NCI-H2107 treated with DMSO at 0.1 percent for 48 hours (cell line): ENCODE data around the gene ACTR1B.
"Not testable (repeated sequence)": the region's sequence is repeated elsewhere in the genome, so short reads cannot be mapped to it uniquely, and the experiment has no call there.

Experiments
- DNase-seq: peaks from one replicate; lab custom pipeline; 2025; ENCODE audit not compliant: unreplicated experiment; lab: John Stamatoyannopoulos, UW

ACTR1B gene

DNA sequence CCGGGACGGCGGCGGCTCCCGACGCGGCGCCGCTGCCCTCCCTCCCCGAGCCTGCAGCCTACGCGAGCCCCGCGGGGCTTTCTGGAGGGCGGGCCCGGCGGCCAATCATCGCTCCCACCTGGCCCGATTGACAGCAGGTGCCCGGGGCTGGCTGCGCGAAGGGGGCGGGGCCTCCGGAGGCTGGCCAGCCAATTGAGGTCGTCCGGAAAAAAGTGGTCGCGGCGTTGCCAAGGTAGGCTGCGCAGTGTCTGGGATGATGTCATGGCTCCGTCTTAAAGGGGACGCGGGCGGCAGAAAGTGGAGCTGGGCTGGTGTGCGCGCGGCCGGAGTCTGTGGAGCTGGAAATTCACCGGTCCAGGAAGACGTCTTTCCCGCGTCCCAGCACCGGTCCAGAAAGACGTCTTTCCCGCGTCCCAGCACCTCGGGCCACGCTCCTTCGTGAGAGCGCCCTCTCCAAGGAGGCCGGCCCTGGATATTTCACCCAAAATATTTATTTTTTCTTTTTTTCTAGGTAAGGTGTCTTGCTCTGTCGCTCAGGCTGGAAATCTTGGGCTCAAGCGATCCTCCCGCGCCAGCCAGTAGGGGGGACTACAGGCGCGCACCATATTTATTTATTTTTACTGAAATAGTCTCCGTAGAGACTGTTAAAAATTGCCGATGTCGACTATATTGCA lies at the start of gene ACTR1B:
TSS of gene ACTR1B (minus strand) at position 83 of the 674 bp plus-strand sequence. CDS start 154 bp downstream, outside the sequence.
- DNase-seq: peak; percentile 97

DNA sequence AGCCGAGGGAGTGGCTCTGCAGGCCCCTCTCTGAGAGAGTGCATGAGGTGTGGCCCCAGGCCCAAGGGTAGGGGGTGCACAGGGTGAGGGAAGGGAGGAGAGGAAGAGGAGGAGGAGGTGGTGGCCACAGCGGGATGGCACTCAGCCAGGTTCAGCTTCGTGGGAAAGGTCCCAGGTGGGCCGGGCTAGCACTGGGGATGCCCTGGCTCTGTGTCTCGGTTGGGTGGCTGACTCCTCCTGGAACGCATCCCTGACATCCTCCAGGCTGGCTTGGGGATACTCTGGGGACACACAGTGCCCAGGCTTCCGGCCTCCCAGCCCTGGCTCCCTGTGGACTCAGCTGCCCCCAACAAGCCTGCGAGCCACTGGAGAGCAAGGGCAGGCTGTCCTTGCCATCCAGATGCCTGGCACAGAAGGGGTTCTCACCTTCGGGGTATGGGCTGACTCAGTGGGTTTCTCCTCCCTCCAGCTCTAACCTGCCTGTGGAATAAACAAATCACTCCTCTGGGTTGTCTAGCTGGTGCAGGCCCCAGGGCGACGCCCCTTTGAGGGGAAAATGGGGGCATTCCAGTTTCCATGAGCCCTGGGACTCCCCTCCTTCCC lies 49.0 kb upstream of the ACTR1B start:
- no peak for DNase-seq

DNA sequence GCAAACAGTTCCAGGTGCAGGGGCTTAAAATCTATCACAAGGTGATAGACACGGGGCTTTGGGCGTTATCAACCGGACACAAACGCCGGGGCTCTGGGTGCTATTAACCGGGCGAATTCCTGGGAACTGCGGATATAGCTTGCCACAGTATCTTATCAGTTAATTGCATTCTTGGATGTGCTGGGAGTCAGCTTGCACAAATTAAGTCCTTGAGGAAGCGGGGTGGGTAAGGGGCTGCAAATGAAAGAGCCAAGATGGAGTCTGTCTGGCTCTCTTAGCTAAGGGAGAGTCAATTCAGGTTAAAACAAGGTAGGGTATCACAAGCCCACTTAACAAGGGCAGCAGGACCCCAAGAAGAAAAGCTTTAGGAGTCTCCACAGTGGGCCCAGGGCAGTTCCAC lies 48.3 kb upstream of the ACTR1B start:
- not testable (repeated sequence) for DNase-seq

DNA sequence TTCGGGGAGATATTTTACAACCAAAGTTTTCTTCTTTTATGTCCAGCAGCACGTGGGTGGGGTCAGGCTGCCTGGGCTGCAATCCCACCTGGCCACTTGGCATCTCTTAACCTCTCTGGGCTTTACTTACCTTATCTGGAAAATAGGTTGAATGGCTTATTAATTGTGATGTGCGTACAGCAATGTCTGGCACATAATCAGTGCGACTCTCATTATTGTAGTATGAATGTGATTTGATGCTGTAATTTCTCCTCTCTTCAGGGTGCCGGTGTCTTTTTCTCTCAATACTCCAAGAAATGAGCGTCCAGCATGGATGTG lies 47.5 kb upstream of the ACTR1B start:
- DNase-seq: no peak

DNA sequence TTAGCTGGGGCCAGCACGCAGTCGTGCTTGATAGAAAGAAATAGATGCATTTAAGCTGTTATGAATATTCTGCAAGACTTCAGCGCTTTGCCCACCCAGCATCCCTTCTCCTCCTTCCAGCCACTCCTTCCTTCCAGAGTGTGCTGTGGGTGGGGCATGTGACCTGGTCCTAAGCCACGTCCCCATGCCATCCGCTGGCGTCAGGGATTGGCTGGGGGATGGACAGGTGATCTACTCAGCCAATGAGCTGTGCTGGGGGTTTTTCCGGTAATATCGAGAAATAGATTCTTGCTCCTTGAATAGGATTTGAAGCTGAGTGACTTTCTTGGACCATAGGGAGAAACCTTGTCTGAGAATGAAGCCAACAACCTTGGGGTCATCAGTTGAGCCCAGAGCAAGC lies 44.8 kb upstream of the ACTR1B start:
- DNase-seq: no peak

DNA sequence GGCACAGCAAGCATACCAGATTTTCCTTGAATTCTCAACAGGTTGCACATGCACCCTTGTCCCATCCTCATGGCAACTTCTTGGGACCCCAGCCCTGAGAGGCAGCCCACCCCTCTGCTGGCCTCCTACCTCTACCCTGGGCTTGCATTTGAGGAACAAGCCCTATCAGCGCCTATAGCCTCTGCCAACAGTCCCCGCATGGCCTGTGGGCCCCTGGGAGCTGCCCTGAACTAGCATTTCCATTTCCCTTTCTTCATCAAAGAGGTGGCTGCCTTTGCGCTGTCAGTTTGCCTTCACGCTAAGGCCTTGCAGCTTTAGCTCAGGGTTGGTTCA lies 44.2 kb upstream of the ACTR1B start:
- no peak for DNase-seq

DNA sequence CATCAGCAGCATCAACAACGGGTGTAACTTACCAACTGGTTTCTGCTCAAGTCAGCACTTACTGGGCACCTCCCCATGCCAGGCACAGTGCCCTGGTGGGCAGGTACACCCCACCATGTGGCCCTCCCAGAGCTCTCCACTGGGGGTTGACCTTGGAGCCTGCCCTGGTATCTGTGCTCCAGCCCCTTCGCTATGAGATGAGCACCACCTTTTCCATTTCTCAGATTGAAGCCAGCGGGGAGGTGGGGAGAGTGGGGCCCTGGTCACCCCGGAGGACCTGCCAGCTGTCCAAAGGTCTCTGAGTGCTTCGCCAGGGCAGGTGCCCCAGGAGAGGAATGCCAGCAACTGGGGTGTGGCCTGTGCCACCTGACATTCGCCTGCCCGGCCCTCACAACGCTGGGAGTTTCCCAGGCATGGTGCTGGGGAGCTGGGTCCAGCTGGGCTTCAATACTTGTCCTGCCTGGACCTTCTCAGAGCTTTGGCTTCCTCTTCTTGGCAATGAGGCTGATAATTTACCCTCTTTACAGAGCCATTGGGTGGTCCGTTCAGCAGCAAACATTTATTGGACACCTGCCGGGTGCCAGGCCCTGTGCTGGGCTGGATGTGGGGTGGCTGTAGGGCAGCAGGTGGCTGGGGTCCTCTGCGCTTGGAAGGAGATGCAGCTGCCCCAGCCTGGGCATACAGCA lies 43.7 kb upstream of the ACTR1B start:
- no peak for DNase-seq

DNA sequence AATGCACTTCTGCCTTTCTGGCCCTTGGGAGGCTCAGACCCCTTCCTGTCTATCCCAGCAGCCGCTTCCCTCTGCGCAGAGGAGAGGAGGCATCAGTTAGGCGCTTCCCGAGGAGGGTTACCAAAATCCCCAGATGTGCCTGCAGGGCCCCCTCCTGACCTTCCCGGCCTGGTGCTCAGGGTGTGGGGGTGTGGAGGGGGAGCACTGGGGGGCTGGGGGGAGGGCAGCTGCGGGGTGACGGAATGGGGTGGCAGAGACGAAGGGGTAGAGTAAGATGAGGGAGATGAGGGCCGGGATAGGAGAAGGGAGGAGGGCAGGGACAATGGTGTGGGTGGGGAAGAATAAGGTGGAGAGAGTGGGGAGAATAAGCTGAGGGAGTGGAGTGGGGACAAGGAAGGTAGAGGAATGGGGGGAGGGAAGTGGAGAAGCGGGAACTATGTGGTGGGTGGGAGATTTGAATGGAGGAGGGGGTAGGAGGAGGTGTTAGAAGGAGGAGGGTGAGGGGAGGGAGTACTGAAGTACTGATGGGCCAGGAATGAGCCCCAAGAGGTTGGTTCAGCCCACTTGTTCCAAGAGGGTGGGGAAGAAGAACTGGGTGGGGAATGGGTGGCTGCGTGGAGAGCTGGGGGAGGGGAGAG lies 43.0 kb upstream of the ACTR1B start:
- DNase-seq: no peak

DNA sequence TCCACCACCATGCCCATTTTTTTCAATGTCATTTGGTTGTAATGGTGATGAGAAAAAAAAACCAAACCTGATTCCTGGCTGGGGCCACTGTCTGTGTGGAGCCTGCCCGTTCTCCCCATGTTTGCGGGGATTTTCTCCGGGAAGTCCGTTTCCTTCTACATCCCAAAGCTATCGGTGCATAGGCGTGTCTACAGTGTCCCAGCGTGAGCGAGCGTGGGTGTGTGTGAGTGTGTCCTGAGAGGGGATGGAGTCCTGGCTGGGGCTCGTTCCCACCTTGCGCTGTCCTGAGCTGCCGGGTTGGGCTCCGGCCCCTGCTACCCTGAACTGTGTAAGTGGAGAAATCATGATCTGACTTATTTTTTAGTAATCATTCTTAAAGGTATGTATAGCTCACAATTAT lies 42.3 kb upstream of the ACTR1B start:
- DNase-seq: no peak

DNA sequence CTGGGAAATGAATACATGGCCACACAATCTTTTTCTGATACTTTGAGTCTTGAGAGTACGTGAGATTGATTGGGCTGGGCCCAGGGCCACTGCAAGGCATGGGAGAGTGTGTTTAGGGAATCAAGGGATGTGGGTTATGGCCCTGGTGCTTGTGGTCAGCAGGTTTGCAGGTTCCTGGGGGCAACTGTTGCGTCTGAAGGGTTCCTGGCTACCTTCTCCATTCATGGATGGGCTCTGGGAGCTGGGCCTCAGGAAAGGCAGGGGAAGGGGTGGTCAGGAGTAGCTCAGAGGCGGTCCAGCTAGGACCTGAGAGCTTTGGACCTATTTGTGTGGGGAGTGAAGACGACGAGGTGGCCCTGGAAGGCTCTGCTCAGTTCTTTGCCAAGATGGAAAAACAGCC lies 41.1 kb upstream of the ACTR1B start:
- no peak for DNase-seq

DNA sequence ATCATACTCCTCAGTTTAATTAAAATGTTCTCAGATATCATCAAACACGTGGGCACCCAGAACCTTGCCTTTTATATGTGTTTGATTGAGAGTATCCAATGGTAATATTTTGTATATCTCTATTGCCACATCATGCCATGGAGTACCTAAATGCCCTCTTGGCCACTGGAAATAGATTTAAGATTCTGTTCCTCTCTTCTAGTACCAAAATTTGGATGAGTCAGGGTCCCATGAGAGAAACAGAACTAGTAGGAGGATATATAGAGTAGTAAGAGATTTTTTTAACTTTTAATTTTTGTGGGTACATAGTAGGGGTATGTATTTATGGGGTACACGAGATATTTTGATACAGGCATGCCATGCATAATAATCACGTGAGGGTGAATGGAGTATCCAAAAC lies 39.9 kb upstream of the ACTR1B start:
- no peak for DNase-seq

DNA sequence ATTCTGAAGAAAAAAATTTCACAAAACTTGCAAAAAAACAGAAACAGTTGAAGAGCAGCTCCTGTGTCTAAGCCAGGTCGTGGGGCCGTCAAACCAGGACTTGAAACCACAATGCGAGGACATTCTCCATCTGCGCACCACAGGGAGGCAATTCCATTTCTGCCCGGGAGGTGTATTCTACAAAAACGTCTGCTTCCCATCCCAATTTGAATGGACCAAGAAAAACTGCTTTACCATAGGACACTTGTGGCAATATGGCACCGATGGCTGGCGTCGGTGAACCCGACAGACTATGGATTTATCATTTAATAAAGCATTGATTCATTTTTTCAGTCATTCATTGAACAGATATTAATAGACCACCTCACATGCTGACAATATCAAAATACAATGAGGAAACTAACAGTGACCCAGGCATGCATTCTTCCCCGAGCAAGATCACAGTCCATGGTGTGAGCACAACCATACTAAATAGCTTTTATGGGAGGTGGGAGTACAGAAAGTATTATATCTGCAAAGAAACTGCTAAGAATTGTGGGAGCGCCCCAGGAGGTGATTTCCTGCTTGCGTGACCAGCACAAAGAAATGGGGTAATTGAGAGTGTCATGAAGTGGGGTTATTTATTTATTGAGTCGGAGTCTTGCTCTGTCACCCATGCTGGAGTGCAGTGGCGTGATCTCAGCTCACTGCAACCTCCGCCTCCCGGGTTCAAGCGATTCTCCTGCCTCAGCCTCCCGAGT lies 39.1 kb upstream of the ACTR1B start:
- no peak for DNase-seq

DNA sequence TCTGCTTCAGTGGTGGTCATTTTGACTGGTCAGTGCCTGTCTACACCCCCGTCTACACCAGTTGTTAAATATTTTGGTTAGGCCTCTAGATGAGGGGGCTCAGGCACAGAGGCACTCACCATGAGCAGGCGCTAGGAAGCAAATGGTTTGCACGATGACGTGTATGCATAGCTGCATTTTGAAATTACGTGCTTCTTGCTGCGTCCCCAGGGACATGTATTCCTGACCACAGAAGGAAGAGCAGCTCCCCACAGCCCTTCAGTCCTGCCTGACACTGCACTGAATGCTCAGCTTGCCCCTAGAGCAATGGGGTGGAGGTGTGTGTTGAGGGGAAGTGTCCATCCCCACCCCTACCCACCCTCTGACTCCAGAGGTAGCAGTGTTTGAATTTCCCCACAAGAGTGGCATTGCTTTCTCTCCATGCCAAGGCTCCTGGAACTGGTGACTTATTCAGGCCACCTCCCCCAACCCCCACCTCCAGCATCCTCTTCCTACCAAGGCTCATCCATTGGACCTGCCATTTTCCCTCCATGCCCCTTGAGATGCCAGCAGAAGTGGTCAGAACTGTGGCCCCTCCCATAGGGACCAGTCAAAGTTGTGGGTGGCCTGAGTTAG lies 38.1 kb upstream of the ACTR1B start:
- DNase-seq: no peak

DNA sequence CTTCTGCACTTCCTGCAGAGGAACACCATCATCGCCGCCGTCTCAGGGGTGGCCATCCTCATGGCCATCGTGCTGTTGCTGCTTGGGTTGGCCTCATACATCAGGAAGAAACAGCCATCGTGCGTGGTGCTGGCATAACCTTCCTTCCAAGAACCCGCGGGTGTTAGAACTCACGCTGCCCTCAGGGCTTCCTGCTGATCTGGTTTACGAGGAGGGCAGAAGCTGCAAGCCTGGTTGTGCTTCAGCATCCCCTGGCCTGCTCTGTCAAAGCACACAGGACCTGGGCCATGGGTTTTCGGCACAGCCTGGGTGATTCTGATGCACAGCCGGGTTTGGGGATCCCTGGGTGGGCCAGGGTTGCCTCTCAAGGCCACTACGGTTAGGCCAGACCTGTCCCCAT lies 37.3 kb upstream of the ACTR1B start:
- no peak for DNase-seq

DNA sequence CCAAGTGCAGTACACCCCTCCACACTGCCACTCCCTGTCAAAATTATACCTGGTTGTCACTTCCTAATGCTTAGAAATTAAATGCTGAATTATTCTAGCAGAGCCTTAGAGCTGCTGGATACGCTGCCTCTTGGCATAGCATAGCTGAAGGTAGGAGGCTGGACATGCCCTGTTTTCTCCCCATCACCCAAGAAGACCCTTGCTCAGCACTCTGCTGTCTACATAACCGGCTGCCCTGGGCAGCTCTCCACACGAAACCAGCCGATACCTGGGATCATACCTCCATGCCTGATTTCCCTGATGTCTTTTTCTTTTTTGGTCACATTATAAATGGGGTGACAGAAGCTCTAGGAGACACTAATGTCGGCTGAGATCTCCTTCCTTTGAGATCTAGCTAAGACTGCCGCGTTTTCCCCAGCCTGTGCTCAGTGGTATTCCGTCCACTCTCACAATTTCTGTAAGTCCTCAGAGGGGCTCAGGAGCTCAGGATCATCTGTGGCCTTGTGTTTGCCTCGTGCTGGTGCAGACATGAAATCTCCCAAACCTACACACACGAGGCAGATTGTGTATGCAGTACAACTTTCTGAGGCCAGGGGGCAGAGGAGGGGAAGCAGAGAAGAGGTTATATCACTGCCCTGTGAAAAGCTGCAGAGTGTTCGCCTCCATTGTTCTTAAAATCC lies 36.1 kb upstream of the ACTR1B start:
- peak; percentile 74 for DNase-seq

DNA sequence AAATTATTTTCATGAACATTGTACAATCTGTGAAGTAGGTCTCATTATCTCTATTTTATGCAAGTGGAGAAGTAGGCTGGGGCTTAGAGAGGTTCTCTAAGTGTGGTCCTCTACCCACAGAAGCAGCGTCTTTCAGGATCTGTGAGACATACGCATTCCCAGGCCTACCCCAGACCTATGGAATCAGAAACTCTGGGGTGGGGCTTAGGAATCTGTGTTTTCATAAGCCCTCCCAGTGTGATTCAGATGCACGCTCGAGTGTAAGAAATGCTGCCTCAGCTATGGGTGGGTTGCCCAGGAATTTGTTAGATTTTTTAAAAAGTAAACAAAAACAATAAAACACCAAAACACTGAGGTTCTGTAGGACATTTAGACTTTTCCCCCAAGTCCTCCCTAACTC lies 34.7 kb upstream of the ACTR1B start:
- no peak for DNase-seq

DNA sequence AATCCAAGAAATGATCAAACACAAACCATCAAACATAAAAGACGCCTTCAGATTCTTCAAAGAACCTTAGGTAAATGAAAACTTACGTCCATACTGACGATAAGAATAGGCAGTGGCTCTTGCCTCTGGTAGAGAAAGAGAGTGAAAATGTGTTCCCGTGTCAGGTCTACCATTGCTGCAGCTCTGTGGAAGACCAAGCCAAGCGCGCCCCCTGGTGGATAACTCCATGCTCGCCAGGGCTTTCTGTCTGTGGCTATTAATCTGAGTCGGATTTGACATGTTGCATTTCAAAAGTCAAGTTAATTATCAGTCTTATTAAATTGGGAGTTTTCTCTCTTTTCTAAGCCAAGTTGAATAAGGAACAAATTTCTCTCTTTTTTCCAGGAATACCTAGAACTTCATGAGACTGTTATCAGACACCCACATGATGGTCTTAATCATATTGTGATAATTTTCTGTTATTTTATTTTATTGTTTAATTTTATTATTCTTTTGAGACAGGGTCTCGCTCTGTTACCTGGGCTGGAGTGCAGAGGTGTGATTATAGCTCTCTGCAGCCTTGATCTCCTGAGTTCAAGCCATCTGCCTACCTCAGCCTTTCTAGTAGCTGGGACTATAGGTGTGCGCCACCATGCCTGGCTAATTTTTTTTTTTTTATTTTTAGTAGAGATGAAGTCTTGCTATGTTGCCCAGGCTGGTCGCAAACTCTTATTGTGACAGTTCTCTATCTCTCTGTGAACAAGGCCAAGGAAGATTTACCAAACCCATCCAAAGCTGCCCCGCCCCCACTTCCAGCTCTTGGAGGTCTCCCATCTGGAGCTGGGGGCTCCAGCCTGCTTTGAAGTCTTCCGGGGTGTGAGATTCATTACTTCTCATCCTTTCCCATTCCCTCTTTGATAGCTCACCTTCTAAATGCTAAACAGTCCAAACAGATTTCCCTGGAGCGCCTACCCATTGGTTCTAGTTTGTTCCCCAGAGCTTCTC lies 33.7 kb upstream of the ACTR1B start:
- peak; percentile 86 for DNase-seq

DNA sequence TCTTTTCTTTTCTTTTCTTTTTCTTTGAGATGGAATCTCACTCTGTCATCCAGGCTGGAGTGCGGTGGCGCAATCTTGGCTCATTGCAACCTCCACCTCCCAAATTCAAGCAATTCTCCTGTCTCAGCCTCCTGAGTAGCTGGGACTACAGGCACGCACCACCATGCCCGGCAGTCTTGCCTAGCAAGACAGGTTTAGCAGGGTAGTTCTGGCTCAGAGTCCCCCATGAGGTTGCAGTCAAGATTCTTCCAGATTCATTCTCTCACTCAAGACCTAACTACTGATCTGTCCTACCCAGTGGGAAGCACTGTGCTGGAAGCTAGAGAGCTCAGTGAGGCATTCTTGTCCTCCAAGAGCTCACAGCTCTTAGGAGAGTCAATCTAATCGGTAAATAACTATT lies 31.9 kb upstream of the ACTR1B start:
- no peak for DNase-seq

DNA sequence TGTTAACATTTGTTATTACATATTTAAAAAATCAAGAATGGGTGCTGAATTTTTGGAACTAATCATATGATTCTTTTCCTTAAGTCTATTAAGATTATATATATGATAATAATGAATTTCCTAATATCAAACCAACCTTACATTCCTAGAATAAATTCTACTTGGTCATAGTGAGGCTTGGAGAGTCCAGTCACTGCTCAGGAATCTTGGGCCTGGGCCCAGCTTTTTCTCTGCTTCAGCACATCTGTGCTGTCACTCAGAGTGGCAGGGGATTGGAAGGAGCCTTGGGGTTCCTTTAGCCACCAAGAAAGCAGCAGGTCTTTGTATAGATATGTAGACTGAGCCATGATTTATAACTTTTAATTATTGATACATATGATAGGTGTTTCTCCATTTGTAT lies 29.6 kb upstream of the ACTR1B start:
- DNase-seq: no peak
